CD4-positive, alpha-beta T cell treated with Interferon gamma for 1 hour (primary cell): ENCODE data around the gene IL31.
A peak's percentile ranks its signal among the peaks of the same experiment; 100 is the strongest.

Experiments used
- DNase-seq: peaks from one replicate; pipeline ENCODE4 v3.0.0-alpha.2; 2020

IL31 gene

DNA sequence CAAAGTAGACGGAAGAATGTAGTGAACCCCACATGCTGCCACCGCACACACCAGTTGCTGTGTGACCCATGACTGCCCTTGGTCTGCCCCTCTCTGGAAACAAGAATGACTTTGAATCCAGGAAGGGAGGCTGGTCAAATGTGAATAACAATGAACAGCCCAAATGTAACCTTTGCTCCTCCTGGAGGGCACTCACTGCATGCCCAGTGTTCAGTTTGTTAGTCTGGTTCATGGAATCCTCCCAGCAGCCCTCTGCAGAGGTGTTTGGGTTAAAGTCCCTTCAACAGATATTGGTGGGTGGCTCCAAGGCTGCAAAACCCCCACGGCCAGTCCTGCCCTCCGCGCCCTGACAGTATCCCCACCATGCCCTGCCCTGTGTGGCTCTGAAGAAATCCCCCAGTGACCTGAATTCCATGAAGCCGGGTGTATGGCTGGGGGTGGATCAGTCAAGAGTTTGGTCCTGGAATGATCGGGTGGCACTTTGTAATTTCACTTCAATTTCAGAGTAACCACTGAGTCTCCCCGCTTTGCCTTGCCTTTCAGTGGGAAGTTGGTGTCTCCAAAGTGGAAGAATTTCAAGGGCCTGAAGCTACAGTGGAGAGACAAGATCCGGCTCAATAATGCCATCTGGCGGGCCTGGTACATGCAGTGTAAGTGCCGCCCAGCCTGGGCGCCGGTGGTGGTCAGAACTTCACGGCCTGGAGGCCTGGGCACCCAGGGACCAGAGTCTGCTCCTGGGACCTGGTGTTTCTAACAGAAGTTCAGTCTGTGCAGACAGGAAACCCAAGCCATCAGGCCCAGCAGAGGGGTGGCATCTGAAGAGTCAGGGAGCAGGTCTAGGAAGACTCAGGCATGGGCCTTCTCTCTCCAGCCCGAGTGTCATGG is 47.1 kb downstream of the IL31 start:
- DNase-seq, result no peak

DNA sequence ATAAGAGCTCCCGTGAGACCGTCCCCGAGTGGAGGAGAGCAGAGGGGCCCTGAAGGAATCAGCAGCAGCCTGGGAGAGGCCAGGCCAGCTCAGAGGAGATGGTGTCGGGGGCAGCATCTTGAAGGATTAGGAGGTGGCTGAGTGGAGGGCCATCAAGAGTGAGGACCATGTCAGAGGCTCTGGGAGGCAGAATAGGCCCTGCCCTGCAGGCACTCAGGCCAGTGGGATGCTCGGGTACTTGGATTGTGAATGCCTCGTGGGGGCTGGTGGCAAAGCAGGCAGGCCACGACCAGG is 47.7 kb downstream of the IL31 start:
- no peak for DNase-seq

DNA sequence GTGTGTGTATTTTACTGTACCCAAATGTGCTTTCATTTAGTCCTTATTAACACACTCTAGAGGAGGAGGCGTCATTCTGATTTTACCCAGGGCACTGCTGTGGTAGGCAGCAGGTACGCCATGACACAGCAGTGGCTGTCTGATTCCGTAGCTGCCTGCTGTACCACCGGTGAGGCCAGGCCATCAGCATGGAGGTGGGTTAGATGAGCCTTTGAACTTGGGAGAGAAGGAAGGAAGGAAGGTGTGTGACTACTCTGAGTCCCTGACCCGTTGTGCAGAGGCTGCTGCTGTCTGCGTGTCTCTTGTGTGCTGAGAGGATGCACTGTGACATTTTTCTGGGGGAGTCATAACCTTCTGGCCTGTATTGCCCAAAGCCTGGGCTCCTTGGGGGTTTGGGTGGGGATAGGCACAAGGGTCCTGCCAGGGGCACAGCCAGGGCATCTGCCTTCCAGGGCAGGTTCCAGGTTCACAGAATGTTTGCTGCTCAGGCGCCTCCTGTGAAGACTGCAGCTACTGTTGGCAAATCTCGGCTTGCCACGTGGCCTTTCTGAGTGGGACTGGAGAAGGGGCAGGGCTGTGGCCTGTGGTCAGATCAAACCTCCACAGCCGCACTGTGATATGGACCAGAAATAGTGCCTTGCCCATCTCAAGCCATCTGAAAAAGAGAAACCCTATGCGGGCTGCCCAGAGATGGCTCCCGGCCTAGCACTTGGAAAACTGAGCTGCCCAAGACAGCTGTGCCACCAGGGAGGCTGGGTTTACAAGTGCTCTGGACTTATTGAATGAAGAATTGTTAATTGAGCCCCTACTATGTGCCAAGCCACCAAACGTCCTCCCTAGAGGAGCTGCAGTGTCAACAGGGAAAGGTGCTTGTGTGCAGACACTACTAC is 48.3 kb downstream of the IL31 start:
- DNase-seq, result no peak

DNA sequence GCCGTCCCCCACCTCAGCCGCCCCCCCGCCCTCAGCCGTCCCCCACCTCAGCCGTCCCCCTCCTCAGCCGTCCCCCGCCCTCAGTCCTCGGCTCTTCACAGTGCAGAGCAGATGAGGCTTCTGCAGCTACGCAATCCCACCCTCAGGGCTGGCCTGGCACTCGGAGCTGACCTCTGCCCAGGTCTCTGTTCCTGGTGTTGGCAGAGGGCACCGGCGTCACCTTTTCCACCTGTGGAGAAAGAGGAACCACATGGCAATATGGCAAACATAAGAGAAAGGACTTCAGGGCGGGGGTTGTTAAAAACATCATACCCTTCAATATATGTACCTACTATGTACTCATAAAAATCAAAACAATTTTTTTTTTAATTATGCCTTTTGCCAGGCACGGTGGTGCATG is 49.7 kb downstream of the IL31 start:
- no peak for DNase-seq

DNA sequence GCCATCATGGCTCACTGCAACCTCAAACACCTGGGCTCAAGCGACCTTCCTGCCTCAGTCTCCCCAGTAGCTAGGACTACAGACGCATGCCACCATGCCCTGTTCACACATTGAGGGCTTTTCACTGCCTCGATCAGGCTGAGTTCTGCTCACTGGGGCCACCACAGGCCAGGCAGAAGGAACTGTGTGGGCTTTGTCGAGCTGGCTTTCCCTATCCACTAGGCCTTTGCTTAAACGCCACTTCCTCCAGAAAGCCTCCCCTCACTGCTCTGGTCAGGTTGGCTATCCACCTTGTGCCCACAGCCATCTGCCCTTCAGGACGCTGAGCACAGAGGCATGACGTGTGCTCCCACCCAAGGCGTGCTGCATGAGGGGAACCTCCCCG is 50.3 kb downstream of the IL31 start:
- DNase-seq, result no peak

DNA sequence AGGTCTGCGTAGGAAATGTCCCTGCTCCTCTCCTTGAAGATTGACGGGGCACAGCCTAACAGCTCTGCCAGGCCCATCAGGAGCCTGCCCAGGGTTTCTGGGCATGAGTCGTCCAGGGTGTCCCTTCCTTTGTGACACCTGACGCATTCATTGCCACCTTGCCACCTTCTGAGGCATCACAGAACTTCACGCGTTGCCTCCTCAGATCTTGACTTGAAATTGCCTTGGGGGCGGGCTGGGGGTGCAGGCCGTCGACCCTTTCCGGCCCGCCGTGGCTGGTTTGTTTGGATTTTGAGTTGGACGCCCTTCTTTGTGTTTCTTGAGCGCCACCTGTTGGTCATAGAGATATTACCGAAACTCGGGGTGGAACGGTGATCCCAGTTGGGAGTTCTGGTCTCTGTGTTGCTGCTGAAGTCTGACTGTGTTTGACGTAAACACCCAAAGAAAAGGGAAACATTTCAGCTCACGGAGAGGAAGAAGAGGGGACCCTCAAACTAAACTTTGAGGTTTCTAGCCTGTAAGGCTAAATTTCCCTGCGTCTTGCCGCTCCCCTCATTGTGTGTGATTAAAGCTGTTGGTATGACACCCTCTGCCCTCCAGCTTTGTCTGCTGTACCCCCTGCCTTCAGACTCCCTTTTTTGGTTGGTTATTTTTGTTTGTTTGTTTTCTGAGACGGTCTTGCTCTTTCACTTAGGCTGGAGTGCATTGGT is 50.8 kb downstream of the IL31 start:
- peak; percentile 64 for DNase-seq
